ENCODE measurements around the gene CHD9.

DNA sequence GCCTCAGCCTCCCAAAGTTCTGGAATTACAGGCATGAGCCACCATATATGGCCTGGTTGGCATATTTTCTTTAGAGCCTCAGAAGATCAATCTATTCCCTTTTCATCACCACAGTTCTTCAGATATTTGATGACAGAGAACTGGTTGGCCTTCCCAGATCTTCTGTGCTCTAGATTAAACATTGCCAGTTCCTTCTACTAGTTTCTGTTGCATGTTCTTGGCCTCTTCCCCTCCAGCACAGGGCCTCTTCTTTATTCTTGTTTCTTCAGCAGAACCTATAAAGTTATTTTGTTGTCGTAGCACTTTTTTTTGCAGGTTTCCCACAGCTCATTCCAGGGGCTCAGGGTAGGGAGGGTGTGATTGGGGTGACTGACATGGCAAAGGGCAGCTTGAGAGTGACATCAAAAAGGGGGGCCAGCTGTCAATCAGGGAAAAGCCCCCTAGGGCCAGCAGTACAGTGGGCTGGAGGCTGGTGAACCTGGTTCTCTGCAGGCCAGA is 9.3 kb downstream of the CHD9 start:
- TF ChIP-seq, protein P1, sequence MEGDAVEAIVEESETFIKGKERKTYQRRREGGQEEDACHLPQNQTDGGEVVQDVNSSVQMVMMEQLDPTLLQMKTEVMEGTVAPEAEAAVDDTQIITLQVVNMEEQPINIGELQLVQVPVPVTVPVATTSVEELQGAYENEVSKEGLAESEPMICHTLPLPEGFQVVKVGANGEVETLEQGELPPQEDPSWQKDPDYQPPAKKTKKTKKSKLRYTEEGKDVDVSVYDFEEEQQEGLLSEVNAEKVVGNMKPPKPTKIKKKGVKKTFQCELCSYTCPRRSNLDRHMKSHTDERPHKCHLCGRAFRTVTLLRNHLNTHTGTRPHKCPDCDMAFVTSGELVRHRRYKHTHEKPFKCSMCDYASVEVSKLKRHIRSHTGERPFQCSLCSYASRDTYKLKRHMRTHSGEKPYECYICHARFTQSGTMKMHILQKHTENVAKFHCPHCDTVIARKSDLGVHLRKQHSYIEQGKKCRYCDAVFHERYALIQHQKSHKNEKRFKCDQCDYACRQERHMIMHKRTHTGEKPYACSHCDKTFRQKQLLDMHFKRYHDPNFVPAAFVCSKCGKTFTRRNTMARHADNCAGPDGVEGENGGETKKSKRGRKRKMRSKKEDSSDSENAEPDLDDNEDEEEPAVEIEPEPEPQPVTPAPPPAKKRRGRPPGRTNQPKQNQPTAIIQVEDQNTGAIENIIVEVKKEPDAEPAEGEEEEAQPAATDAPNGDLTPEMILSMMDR (IDR thresholded peaks at IDR 0.05), result no peak
- TF ChIP-seq POLR2A (IDR thresholded peaks at IDR 0.05), result no peak
